HG03103 (cell line): ENCODE results near the gene SRBD1.

Experiments used
- ATAC-seq: cut with Tn5 transposase; IDR thresholded peaks from one replicate; pipeline ENCODE4 v1.9.1; 2021; ENCODE audit warnings: low read depth; ENCODE audit not compliant: unreplicated experiment

The SRBD1 gene

GRCh38 chr2:45554742-45555140 lies 56.3 kb downstream of the SRBD1 start:
- ATAC-seq, result no peak

- ATAC-seq, result no peak
Observed at GRCh38 chr2:45554073-45554741, 56.9 kb downstream of the SRBD1 start.

- no peak for ATAC-seq
Observed at GRCh38 chr2:45551862-45552261, 59.2 kb downstream of the SRBD1 start.

GRCh38 chr2:45545943-45546342 lies 65.1 kb downstream of the SRBD1 start:
- no peak for ATAC-seq

- ATAC-seq, result no peak
Observed at GRCh38 chr2:45543257-45543656, 67.8 kb downstream of the SRBD1 start.

- no peak for ATAC-seq
Observed at GRCh38 chr2:45542013-45542412, 69.1 kb downstream of the SRBD1 start.

GRCh38 chr2:45541450-45541849 lies 69.6 kb downstream of the SRBD1 start:
- no peak for ATAC-seq

GRCh38 chr2:45540942-45541341 lies 70.1 kb downstream of the SRBD1 start:
- no peak for ATAC-seq

GRCh38 chr2:45533771-45534170 lies 77.3 kb downstream of the SRBD1 start:
- ATAC-seq, result no peak

GRCh38 chr2:45532181-45532580 lies 78.9 kb downstream of the SRBD1 start:
- ATAC-seq, result no peak

- no peak for ATAC-seq
Observed at GRCh38 chr2:45524016-45524415, 87.1 kb downstream of the SRBD1 start.

GRCh38 chr2:45518546-45518945 lies 92.5 kb downstream of the SRBD1 start:
- no peak for ATAC-seq

- ATAC-seq, result no peak
Observed at GRCh38 chr2:45510701-45511420, 100.2 kb downstream of the SRBD1 start.

- ATAC-seq, result no peak
Observed at GRCh38 chr2:45506756-45507155, 104.3 kb downstream of the SRBD1 start.

- ATAC-seq, result no peak
Observed at GRCh38 chr2:45505138-45505537, 105.9 kb downstream of the SRBD1 start.

GRCh38 chr2:45498661-45499550 lies 112.2 kb downstream of the SRBD1 start:
- no peak for ATAC-seq

- ATAC-seq, result no peak
Observed at GRCh38 chr2:45497355-45497754, 113.7 kb downstream of the SRBD1 start.

- no peak for ATAC-seq
Observed at GRCh38 chr2:45496869-45497268, 114.2 kb downstream of the SRBD1 start.

GRCh38 chr2:45494978-45495293 lies 116.1 kb downstream of the SRBD1 start:
- ATAC-seq, result no peak

- no peak for ATAC-seq
Observed at GRCh38 chr2:45494275-45494977, 116.6 kb downstream of the SRBD1 start.

GRCh38 chr2:45484965-45485364 lies 126.1 kb downstream of the SRBD1 start:
- ATAC-seq, result no peak
